Measurements from ENCODE around the gene ARFGEF2.
A peak's percentile ranks its signal among the peaks of the same experiment; 100 is the strongest.

Gene ARFGEF2

GRCh38 chr20:49032455-49032854 lies 110.9 kb downstream of the ARFGEF2 start:
- no peak for TF ChIP-seq CTCF (conservative IDR thresholded peaks at IDR 0.05; ENCODE audit: low read length)
- no peak overlapping the region for H3K4me3 ChIP-seq (ENCODE audit: low read length)
- no peak for DNase-seq (ENCODE audit: low read depth)

- H3K4me3 ChIP-seq (ENCODE audit: low read length) = no peak overlapping the region
- TF ChIP-seq CTCF (conservative IDR thresholded peaks at IDR 0.05; ENCODE audit: low read length) = no peak
- no peak for DNase-seq (ENCODE audit: low read depth)
Measured at GRCh38 chr20:49034070-49034732, 112.7 kb downstream of the ARFGEF2 start.

- DNase-seq (ENCODE audit: low read depth) = no peak
- no peak for TF ChIP-seq CTCF (conservative IDR thresholded peaks at IDR 0.05; ENCODE audit: low read length)
- no peak overlapping the region for H3K4me3 ChIP-seq (ENCODE audit: low read length)
Measured at GRCh38 chr20:49037962-49038387, 116.5 kb downstream of the ARFGEF2 start.

- H3K4me3 ChIP-seq (ENCODE audit: low read length) = no peak overlapping the region
- TF ChIP-seq CTCF (conservative IDR thresholded peaks at IDR 0.05; ENCODE audit: low read length) = no peak
- no peak for DNase-seq (ENCODE audit: low read depth)
Measured at GRCh38 chr20:49039854-49040253, 118.3 kb downstream of the ARFGEF2 start.

- no peak overlapping the region for H3K4me3 ChIP-seq (ENCODE audit: low read length)
- DNase-seq (ENCODE audit: low read depth) = no peak
- TF ChIP-seq CTCF (conservative IDR thresholded peaks at IDR 0.05; ENCODE audit: low read length) = no peak
Measured at GRCh38 chr20:49043000-49043399, 121.5 kb downstream of the ARFGEF2 start.

GRCh38 chr20:49045440-49046086 lies 124.1 kb downstream of the ARFGEF2 start:
- no peak for TF ChIP-seq CTCF (conservative IDR thresholded peaks at IDR 0.05; ENCODE audit: low read length)
- DNase-seq (ENCODE audit: low read depth) = no peak
- peak overlapping the region; percentile 99 for H3K4me3 ChIP-seq (ENCODE audit: low read length)
